Stimulated activated CD8-positive, alpha-beta memory T cell treated with anti-CD3 and anti-CD28 coated beads, Interleukin-12 subunit alpha, Interleukin-12 subunit beta, amount 100 ng/mL, for 24 hours (primary cell): Measurements from ENCODE around the gene GABRG3.
"Not testable (repeated sequence)": the region's sequence is repeated elsewhere in the genome, so short reads cannot be mapped to it uniquely, and the experiment has no call there.

Source experiments
- DNase-seq: peaks from one replicate; pipeline ENCODE4 v3.0.0-alpha.2; 2020; ENCODE audit errors: extremely low read depth

The GABRG3 gene

GRCh38 chr15:26996250-26996649 is 25.3 kb downstream of the GABRG3 start:
- DNase-seq = no peak

GRCh38 chr15:27003003-27003402 is 32.0 kb downstream of the GABRG3 start:
- not testable (repeated sequence) for DNase-seq

- DNase-seq = not testable (repeated sequence)
These were observed 33.2 kb downstream of the GABRG3 start for GRCh38 chr15:27004226-27004625.

GRCh38 chr15:27017168-27017809 is 46.3 kb downstream of the GABRG3 start:
- DNase-seq = no peak

GRCh38 chr15:27019687-27020086 is 48.7 kb downstream of the GABRG3 start:
- DNase-seq = no peak

GRCh38 chr15:27025481-27025966 is 54.5 kb downstream of the GABRG3 start:
- no peak for DNase-seq

- DNase-seq = no peak
These were observed 56.2 kb downstream of the GABRG3 start for GRCh38 chr15:27027229-27027628.

GRCh38 chr15:27028858-27029477 is 58.0 kb downstream of the GABRG3 start:
- no peak for DNase-seq

- no peak for DNase-seq
These were observed 65.2 kb downstream of the GABRG3 start for GRCh38 chr15:27036210-27036609.

GRCh38 chr15:27037501-27037900 is 66.5 kb downstream of the GABRG3 start:
- no peak for DNase-seq

- no peak for DNase-seq
These were observed 68.2 kb downstream of the GABRG3 start for GRCh38 chr15:27039152-27039551.

GRCh38 chr15:27042230-27042629 is 71.2 kb downstream of the GABRG3 start:
- no peak for DNase-seq

GRCh38 chr15:27042646-27043045 is 71.7 kb downstream of the GABRG3 start:
- DNase-seq = no peak

- no peak for DNase-seq
These were observed 72.8 kb downstream of the GABRG3 start for GRCh38 chr15:27043770-27044169.

- no peak for DNase-seq
These were observed 74.8 kb downstream of the GABRG3 start for GRCh38 chr15:27045796-27046195.

- DNase-seq = no peak
These were observed 75.9 kb downstream of the GABRG3 start for GRCh38 chr15:27046880-27047279.

GRCh38 chr15:27050163-27050562 is 79.2 kb downstream of the GABRG3 start:
- DNase-seq = no peak

- DNase-seq = no peak
These were observed 83.4 kb downstream of the GABRG3 start for GRCh38 chr15:27054426-27054825.

- DNase-seq = no peak
These were observed 87.1 kb downstream of the GABRG3 start for GRCh38 chr15:27057904-27058645.

- DNase-seq = no peak
These were observed 88.0 kb downstream of the GABRG3 start for GRCh38 chr15:27058939-27059338.

- DNase-seq = no peak
These were observed 88.7 kb downstream of the GABRG3 start for GRCh38 chr15:27059610-27060202.

- no peak for DNase-seq
These were observed 90.8 kb downstream of the GABRG3 start for GRCh38 chr15:27061739-27062138.
